ENCODE results near the gene TCF25.

Gene TCF25

GRCh38 chr16:89893642-89894548 is 20.5 kb downstream of the TCF25 start:
- Histone ChIP-seq H3K4me3 (no peak overlapping the region), H3K27ac (no peak overlapping the region)
- TF ChIP-seq, protein P1, sequence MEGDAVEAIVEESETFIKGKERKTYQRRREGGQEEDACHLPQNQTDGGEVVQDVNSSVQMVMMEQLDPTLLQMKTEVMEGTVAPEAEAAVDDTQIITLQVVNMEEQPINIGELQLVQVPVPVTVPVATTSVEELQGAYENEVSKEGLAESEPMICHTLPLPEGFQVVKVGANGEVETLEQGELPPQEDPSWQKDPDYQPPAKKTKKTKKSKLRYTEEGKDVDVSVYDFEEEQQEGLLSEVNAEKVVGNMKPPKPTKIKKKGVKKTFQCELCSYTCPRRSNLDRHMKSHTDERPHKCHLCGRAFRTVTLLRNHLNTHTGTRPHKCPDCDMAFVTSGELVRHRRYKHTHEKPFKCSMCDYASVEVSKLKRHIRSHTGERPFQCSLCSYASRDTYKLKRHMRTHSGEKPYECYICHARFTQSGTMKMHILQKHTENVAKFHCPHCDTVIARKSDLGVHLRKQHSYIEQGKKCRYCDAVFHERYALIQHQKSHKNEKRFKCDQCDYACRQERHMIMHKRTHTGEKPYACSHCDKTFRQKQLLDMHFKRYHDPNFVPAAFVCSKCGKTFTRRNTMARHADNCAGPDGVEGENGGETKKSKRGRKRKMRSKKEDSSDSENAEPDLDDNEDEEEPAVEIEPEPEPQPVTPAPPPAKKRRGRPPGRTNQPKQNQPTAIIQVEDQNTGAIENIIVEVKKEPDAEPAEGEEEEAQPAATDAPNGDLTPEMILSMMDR (IDR thresholded peaks at IDR 0.05): no peak
- no peak for DNase-seq (ENCODE audit: low spot score)

DNA sequence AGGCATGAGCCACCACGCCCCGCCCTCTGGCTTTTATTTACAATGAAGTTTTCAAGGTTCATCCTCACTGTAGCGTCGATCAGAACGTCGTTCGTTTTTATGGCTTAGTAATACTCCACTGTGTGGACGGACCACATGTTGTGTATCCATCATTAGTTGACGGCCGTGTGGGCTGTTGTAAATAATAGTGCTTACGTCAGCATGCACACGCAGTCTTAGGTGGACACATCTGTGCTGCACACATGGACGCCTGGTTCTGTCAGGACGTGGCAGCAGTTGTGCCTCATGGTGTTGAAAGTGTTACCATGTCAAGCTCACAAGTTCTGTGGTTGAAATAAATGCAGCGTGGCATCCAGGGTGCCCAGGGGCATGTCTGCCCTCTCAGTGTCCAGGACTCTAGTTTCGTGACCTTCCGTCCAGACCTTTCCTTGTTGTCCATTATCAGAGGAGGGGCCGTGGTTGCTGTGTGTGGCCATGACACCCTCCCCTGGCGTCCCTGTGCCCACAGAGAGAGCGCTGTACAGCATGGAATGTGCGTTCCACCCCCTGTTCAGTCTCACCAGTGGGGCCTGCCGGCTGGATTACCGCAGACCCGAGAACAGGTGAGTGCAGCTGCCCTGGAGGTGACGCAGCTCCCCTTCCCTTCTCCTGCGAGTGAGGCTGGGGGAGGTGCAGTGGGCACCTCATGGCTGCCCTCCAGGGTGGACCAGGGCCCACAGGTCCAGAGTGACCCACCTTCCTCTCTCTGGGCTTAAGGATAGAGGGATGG is 22.3 kb downstream of the TCF25 start:
- TF ChIP-seq, protein P1 (IDR thresholded peaks at IDR 0.05): no peak
- no peak overlapping the region for H3K27ac ChIP-seq
- H3K4me3 ChIP-seq: no peak overlapping the region
- DNase-seq (ENCODE audit: low spot score): no peak

GRCh38 chr16:89897204-89897603 is 23.8 kb downstream of the TCF25 start:
- H3K27ac ChIP-seq: no peak overlapping the region
- H3K4me3 ChIP-seq: no peak overlapping the region
- DNase-seq (ENCODE audit: low spot score): no peak
- TF ChIP-seq, protein P1 (IDR thresholded peaks at IDR 0.05): no peak

DNA sequence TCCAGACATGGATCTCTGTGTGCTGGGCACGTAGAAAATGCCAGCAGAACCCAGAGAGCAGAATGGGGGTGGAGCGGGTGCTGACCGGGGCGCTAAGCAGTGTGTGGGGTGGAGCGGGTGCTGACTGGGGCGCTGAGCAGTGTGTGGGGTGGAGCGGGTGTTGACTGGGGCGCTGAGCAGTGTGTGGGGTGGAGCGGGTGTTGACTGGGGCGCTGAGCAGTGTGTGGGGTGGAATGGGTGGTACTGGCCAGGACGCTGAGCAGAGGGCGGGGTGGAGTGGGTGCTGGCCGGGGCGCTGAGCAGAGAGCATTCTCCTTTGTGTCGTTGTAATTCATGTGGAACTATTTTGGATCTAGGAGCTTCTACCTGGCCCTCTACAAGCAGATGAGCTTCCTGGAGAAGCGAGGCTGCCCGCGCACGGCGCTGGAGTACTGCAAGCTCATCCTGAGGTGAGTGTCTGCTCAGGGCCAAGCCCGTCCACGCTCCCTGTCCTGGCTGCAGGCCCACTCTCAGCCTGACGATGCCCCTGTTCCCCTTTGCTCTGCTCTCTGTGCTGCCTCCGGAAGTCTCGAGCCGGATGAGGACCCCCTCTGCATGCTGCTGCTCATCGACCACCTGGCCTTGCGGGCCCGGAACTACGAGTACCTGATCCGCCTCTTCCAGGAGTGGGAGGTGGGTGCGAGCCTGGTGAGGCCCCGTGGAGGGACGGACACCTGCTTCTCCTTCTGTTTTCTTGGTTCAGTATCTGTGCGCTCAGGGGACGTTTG is 25.0 kb downstream of the TCF25 start:
- TF ChIP-seq, protein P1 (IDR thresholded peaks at IDR 0.05): no peak
- Histone ChIP-seq H3K4me3 (no peak overlapping the region), H3K27ac (no peak overlapping the region)
- DNase-seq (ENCODE audit: low spot score): no peak

DNA sequence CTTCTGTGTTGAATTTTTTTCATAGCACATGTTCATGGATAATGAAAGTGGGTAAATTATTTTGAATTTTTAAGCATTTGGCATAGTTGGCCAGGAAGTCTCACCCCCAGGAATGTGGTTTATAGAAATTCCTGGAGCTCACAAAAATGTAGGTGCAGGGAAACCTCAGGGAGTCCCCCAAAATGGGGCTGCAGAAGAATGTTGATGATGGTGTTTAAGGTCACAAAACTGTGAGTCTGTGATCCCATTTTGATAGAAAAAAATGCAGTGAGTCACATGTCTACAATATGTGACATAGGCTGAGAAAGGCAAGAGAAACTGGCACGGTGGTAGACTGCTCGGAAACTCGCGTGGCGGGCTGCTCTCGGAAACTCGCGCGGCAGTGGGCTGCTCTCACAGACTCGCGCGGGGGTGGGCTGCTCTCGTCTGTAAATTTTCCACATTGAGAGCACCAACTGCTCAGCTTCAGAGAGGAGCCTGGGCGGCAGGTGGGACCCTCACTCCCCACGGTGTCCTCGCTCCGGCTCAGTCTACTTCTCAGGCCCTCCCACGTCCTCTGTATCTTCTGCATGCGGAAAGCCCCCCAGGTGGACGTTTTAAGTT is 26.6 kb downstream of the TCF25 start:
- no peak for DNase-seq (ENCODE audit: low spot score)
- Histone ChIP-seq H3K4me3 (no peak overlapping the region), H3K27ac (no peak overlapping the region)
- TF ChIP-seq, protein P1 (IDR thresholded peaks at IDR 0.05): no peak

DNA sequence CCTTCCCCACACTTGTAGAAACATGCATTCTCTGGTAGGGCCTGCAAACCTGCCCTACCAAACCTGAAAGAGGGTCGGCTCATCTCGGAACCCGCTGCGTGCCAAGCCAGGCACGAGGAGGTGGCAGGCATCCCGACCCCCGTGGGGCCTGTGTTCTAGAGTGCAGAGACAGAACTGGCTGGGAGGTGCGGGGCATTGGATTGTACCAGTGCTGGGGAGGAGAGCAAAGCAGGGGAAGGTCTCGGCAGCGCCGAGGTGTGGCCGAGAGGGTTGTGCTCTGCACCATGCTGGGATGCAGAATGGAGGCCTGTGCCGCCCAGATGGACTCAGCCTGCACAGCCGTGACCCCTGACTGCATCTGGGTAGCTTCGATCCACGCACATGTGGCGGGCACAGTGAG is 27.5 kb downstream of the TCF25 start:
- H3K27ac ChIP-seq: no peak overlapping the region

More for the DNA sequence above, 27.5 kb downstream of the TCF25 start:
- TF ChIP-seq, protein P1 (IDR thresholded peaks at IDR 0.05): no peak
- no peak overlapping the region for H3K4me3 ChIP-seq
- DNase-seq (ENCODE audit: low spot score): no peak

All from coronary artery (tissue), 2 donors.